Fibroblast of skin of right quadriceps (primary cell): ENCODE data around the gene LDLRAP1.

Source experiments
- DNase-seq: peaks from one replicate; pipeline ENCODE4 v3.0.0-alpha.2; 2013

LDLRAP1 gene

DNA sequence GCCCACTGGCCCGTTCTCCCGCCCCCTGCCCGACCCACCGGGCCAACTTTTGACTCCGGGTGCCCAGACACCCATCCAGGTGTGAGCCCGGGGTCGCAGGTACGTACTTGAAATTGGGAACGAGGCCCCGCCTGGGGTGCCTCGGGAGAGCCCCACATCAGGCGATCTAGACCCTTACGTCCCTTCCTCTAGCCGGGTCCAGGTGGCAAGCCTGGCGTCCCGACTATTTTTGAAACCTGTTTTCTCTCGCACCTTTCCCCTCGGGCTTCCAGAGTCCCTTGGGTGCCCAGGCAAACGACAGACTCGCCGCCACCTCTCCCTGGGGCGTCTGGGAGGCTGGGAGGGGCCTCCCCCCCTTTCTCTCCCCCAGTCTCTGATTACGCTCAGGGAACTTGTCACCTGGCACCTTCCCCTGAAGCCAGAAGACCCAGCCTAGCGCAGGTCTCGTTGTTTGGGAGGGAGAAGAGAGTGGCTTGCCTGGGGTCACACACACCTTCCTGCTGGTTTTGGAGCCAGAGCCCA lies 898 bp downstream of the LDLRAP1 start:
- no peak for DNase-seq

DNA sequence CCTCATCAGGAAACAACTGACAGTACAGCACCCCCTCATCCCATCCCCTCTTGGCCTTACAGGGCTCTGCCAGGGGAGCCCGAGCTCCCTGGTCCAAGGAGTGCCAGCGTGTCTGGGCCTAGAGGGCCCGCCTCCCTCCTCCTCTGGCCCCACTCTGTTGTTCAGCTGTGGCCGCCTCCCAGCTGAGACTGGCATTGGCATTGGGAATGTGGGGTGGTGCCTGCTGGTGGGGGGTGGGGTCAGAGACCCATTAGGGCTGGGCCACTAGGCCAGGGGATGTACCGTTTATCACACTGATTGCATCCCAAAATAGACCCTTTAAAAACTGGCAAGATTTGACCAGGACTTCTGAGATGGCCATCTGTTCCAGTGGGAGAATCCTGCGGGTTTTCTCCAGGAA lies 1.4 kb downstream of the LDLRAP1 start:
- DNase-seq, result no peak

DNA sequence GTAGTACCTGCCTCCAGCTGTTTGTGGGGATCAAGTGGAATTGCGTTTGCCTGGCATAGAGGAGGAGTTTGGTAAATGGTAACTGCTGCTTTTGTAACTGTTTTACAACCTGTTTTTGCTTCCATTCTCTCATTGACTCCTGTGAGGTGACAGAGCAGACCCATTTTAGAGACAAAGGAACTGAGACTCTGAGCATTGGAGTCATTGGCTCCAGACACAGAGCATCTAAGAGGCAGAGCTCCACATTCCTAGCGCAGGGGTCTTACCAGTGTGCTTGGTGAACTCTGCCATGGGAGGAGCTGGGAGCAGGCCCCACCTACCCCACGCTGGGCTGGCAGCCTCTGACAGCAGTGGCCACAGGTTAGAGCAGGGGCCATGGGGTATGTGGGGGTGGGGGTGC lies 2.4 kb downstream of the LDLRAP1 start:
- no peak for DNase-seq

DNA sequence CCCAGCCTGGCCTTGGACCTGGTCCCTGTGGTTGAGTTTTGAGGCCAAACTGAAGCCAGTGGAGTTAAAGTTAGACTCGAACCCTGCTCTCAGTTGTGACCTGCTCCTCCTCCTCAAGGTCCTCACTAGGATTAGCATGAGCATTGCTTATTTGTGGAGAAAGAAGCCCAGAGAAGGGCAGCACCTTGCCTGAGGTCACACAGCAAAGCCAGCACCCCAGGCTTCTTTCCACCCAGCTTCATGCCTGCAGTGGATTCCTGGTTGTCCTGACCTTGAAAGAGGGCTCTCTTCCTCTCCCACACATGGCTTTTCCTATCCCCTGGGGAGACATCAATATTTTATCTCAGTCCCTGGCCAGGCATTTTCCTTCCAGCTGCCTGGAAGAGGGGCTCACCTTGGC lies 2.8 kb downstream of the LDLRAP1 start:
- no peak for DNase-seq

DNA sequence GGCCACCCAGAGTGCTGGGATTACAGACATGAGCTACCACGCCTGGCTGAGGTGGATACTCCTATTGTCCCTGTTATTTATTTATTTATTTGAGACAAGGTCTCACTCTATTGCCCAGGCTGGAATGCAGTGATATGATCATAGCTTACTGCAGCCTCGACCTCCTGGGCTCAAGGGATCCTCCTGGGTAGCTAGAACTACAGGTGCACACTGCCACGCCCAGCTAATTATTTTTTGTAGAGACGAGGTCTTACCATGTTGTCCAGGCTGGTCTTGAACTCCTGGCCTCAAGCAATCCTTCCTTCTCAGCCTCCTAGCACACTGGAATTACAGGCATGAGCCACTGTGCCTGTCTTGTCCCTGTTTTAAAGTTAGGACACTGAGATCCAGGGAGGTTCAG lies 5.2 kb downstream of the LDLRAP1 start:
- DNase-seq, result no peak

DNA sequence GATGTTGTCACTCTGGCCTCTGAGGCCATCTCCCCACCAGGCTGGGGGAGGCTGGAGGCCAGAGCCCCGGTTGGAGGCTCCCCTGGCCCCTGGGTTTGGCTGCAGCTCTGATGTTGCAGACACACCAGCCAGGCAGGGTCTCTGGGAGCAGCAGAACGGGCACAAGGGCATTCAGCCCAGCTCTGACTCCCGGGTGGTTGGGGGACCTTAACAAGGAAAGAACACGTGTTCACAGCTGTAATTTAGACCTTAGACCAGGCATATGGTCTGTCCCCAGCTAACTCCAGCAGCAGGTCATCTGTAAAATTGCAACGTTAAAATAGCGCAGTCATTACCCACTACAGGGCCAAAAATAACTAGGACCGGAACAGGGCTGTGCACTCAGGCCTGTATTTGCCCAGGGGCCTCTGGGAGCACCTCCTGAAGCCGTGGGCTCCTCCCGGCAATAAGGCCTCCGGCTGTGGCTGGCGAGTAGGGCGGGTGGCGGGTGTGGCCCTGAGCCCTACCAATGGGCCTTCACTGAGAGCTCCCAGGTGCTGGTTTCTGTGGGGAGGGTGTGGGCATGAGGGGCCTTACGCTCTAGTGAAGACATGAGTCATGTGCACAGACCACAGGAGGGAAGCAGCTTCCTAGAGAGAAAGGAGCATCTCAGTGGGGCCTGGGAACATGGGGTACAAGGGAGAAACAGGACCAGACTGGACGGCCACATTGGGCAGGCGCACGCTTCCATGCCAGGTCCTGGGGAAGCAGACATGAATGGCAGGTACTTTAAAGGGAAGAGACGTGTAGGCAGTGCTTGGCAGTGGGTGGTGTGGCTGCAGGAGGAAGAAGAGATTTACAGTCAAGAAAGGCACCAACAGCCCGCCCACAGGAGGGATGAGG lies 6.1 kb downstream of the LDLRAP1 start:
- peak; percentile 52 for DNase-seq

DNA sequence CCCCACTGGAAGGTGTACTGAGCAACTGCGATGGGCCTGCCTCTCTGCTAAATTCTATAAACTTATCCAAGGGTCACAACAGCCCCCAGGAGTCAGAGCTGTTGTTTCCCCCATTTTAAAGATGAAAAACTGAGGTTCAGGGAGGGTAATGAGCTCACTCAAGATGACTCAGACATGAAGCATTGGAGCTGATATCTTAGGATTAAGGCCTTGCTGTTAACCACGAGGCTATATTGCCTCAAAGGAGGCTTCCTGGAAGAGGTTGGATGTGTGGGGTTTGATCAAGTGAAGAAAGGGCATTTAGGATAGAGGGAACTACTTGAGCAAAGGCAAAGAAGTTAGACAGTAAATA lies 6.7 kb downstream of the LDLRAP1 start:
- peak; percentile 54 for DNase-seq

DNA sequence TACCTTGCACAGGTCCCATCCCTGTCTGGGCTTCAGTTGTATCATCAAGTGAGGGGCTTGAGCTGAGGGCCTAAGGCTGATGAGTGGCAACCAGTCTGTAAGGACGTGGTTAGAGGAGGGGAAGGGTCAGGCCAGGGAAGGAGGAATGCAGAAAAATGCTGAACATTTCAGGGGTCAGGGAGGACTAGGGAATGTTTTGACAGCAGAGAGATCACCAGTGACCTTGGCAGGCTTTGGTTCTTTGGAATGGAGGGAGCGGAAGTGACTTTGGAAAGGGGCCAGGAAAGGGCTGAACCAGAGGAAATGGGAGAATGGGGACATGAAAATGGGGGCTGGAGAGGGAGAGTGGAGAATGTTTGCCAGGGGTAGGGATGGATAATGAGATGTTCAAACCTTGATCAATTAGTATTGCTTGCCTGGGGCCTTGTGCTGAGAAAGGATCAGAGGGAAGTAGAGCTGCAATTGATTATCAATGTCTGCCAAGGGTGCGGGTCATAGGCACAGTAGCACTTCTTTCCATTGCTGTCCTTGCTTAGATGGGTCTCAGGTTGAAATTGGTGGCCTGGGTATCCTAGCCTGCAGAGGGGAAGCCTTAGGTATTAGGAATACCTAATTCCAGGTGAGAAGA lies 7.4 kb downstream of the LDLRAP1 start:
- DNase-seq, result no peak

DNA sequence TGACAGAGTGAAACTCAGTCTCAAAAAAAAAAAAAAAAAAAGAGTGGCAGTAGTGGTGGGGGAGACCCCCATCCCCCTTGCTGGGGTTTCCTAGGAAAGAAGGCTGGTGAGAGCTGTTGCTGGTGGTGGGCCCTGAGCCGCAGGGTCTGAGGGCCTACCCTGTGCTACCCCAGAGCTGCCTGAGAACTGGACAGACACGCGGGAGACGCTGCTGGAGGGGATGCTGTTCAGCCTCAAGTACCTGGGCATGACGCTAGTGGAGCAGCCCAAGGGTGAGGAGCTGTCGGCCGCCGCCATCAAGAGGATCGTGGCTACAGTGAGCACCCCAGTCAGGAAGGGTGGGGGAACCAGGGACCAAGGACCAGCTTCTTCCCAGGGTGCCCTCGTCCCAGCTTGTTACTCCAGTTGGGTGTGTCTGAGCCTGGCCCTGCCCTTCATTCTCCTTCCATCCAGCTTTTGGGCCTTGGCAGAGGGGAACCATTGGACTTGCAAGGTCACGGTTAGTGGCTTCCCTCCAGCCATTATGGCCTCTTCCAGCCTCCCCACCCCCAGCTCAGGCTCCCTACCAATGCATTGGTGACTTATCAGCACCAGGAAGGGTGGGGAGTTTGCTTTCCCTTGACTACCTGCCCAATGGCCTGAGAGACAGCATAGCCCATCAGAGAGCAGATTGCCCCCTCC lies 10.5 kb downstream of the LDLRAP1 start:
- DNase-seq, result no peak

DNA sequence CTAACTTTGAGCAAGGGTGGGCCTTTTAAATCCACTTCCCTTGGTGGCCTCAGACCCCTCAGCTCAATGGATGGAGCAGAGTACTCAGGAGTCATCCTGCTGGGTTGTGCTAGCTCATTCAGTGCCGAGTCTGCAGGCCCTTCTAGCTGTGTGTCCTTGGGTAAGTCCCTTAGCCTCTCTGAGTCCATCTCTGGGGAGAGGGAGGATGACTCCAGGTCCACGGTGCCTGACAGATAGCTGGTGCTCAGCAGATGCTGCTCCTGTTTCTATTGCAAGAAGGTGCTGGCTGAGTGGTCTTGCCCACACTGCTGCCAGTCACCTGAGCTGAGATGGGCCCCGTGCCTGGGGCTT lies 11.0 kb downstream of the LDLRAP1 start:
- no peak for DNase-seq

DNA sequence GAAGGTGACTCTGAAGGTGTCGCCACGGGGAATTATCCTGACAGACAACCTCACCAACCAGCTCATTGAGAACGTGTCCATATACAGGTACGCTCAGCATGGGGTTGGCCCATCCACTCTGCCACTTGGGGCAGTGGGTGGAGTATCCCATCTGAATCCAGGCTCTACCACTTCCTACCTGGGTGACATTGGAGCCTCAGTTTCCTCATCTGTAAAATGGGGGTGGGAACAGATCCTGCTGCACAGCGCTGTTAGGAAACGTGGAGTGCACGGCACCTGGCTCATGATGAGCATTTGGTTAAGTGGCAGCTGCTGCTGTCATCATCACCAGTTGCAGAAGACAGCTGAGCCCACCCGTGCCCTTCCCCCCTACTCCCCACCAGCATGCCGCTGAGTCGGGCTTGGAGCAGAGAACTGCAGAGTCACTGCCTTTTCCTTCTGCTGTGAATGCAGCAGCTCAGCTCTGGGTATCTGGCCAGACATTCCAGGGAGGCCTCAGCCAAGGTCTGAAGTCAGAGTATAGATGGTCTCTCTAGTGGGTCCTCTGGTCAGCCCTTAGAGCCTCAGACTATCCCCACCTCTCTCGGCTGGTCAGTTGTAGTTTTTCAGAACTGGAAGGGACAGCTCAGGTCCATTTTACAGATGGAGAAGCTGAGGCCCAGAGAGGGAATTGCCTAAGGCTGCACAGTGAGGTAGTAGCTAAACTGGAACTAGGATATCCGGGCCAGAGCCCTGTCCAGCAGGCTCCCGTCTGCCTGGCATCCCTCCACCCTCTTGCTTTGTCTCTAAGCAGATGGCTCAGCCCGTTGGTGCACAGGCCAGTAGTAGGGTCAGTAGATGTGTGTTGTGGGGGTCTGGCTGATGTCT lies 11.7 kb downstream of the LDLRAP1 start:
- no peak for DNase-seq

DNA sequence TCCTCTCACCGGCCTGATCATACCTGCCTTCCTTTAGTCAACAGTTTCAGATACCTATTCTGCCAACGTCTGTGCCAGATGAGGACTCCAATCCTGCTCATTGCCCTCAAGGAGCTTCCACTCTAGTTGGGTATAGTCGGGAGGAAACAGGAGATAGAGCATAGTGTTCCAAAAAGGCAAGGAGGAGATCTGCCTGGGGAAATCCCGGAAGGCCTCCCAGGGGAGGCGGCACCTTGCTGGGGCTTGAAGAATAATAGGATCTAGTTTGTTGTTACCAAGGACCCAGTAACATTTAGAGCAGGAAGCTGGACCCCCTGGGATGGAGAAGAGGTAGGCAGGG lies 12.3 kb downstream of the LDLRAP1 start:
- DNase-seq, result no peak

DNA sequence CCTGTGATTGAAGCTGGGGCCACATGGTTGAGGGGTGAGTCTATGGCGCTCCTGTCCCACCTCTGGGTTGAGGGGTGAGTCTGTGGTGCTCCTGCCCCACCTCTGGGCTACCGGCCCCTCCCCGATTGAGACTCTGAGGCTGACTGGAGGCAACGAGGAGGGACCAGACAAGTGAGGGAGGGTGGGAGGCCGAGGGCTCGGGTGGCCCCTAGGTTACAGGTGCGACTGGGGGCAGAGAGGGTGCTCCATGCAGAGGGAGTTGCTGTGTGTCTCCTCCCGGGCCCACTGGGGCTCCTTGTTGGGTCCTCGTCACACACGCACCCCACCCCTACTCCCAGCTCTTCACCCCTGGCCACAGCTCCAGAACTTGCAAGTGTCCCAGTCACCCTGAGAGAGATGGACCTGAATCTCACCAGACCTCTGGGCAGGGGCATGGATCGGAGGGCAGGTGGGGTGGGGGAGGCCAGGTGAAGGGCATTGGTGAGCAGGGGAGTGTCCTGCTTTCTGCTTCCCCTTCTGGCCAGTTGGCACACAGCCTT lies 12.8 kb downstream of the LDLRAP1 start:
- no peak for DNase-seq

DNA sequence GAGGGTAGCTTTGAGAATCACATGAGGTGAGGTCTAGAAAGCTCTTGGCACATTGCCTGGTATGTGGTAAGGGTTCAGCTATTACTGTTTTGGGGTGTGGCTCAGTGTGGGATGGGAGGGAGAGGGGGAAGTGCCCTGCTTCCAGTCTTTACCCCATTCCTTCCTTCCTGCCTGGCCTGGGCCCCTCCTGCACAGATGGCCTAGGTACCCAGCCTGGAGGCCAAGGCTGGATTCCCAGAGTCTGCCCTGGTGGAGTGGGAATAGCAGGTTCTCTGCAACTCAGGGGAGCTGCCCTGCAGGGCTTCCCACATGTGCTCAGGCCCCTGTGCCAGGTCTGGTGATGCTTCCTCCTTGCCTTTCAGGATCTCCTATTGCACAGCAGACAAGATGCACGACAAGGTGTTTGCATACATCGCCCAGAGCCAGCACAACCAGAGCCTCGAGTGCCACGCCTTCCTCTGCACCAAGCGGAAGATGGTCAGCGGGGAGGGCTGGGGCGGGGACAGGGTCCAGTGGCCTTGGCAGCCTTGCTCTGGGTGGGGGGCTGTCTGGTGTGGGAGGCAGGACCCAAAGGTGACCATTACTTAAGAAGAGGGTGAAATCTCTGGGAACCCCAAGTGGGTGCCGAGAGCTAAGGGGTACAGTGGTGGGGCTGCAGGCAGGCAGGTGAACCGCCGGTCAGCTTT lies 13.5 kb downstream of the LDLRAP1 start:
- DNase-seq, result peak; percentile 66

DNA sequence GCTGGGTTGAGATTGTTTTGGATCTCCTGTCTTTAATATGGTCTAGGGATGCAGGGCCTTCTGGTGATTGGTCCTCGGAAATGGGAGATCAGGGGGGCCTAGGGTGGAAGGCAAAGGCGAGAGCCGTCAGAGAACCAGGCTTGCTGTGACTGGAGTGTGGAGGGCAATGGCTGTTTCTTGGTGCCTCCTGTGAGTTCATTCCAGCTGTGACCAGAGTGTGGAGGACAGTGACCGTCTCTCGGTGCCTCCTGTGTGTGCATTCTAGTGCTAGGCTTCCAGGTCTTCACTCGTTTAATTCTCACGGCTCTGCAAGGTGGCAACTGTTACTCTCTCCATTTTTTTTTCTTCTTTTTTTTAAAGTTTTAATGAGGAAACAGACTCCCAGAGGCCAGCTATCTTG lies 14.1 kb downstream of the LDLRAP1 start:
- DNase-seq, result no peak

DNA sequence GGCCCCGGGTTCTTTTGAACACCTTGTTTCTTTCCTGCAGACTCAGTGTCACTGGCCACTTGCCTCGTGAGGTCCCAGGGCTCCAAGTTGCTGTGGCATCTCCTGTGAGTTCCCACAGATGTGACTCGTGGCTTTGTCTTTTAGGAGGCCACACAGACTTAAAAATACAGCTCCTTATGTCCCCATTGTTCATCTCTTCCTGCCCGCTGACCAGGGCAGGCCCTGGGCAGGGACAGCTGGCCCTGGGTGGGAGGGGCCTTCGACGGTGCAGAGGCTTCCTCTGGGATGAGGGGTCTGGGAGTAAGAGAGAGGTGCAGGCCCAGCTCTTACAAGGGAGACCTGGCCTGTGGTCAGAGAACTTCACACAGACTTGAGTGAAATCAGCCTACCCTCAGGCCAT lies 15.6 kb downstream of the LDLRAP1 start:
- DNase-seq, result no peak

DNA sequence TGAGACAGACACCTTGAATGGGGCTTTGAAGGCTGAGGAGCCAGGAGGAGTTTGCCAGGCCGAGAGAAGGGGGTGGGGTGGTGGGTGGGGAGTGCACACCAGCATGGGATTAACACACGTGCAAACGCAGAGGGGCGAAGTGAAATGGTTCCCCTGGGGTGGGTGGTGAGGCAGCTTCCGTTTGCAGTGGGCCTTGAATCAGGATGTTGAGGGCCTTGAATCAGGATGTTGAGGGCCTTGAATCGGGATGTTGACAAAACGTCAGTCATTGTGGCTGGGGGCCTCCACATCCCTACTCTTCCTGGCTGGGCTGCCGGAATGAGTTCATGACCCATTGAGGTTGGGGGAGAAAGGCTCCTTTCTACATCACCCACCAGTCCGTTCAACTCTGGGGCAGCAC lies 16.6 kb downstream of the LDLRAP1 start:
- no peak for DNase-seq

DNA sequence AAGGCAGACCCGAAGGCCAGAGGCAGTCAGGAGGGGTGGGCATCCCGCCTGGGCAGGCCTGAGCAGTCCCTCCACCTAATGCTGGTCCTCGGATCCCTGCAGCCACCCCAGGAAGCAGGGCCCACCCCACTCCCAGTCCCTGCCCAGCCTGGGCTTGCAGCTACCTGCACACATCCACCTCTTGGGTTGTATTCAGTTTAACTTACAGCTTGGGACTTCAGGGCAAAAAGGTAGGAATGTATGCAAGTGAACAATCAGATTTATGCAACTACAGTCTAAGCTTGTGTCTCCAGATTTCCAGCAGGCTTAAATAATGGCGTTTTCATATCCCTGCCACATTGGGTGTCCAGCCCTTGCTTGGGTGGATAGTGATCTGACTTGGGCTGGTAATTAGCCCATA lies 17.4 kb downstream of the LDLRAP1 start:
- DNase-seq, result no peak

DNA sequence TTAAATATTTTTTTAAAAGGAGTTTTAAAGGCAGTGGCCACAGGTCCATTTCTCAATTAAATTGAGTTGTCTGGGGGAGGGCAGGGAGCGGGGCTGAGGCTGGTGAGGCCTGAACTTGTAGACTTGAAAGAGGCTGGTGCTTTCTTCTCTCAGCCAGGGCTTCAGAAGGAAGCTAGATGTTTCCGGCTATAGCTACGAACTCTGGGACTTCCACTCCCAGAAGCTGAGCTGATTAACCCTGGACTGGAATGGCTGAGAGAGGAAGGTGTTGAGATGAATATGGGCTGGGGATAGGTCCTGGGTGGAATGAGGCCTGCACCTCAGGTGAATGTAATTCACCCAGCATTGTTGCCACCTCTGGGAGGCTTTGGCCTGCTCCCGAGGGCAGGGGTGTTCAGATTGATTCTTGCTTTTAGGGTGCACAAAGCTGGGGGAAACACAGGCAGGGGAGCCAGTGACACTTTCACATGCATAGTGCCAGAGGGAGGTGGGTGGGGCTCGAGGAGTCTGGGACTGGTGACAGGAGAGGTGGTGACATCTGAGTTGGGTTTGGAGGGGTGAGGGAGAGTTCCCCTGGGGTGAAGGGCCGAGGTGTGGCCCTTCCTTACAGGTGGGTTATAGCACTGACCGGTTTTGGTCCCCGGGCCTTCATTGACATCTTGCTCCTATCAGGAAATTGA lies 18.2 kb downstream of the LDLRAP1 start:
- DNase-seq, result no peak

DNA sequence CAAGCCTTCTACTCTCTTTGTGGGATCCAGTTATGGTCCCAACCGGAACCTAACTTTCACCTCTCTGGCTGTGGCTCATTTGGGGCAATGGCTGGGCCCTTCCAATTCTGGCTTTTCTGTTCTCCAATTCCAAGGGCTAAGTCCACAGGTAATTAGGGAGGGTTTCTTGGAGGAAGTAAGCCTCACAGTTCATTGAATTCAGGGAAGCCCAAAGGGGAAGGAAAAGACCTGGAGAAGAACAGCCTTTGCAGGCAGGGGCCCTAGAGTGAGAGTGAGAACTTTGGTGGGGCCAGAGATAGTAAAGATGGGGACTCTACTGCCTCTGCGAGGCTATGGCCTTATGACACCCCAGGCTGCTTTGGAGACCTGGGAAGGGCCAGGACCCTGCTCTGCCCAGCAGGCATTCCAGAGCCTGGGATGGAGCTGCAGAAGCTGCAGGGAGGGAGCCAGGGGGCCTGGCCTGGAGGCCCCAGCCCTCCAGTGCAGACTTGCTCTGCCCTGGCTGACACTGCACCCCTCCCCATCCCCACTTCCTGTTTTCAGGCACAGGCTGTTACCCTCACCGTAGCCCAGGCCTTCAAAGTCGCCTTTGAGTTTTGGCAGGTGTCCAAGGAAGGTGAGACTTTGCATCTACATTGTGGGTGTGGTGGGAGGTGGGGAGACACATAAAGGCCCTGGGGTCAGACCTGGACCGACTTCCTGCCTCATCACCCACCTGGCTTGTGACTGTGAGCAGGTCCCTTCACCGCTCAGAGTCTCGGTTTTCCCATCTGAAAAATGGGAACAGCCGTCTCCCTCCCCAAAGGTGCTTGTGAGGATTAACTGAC lies 18.9 kb downstream of the LDLRAP1 start:
- no peak for DNase-seq

DNA sequence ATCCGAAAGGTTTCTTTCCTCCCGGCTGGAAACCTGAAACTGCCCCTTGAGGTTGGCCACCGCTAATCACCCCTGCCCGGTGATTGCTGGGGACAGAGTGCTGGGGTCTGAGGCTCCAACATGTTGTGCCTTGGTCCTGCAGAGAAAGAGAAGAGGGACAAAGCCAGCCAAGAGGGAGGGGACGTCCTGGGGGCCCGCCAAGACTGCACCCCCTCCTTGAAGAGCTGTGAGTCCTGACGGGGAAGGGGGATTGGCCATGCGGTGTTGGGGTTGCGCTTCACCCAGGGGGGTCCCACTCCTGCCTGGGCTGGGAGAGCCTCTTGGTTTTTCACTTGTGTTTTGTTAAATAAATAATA lies 19.5 kb downstream of the LDLRAP1 start:
- DNase-seq, result no peak
